ENCODE results near the gene WNK2. TPM values are rescaled to one million over a fixed set of nuclear protein-coding genes. Genes with fewer than 3 reads are reported as not detected.

Gene WNK2
- total RNA-seq, 4 donors from 2014 or later = 18.6 to 89.9 (median 40.8) TPM

DNA sequence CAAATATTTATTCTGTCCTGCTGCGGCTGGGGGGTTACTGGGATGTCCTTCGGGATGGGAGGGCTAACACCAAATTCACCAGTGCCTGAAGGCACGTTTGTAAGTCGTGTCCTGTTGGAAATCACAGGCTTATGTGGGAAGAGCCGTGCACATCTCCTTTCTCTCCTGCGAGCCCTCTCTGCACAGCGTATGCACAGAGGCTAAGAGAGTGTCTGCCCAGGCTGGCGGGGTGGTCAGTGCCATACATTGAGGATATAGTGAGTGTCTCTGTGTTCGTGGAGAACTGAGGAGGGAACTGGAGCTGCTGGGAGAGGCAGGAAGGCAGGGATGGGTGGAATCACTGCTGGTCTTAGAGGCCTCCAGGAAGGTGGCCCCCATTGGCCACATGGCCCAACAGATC lies 110.1 kb downstream of the WNK2 start:
- intact Hi-C loops (cut with DNase I) = no loop called here
- Histone ChIP-seq H3K4me1 (peaks cover 0 to 15% (median 2%) of the 10 kb centered on the region in 4 donors), H3K27ac (replicated peaks in 1 of 4) (no peak overlapping the region), H3K4me3 (no peak overlapping the region), H3K36me3 (peaks cover 0 to 27% (median 19%) of the 10 kb centered on the region in 4 donors), H3K9me3 (no peaks in the 10 kb centered on the region), H3K27me3 (no peaks in the 10 kb centered on the region)
- 85% methylated on average over 9 of the region's 9 CpGs for WGBS
- DNase-seq (ENCODE audit: extremely low spot score) = no peak
- TF ChIP-seq POLR2AphosphoS5 (IDR thresholded peaks at IDR 0.05) (no peak), EP300 (IDR thresholded peaks at IDR 0.05) (no peak), POLR2A (IDR thresholded peaks at IDR 0.05; ENCODE audit: low read depth) (no peak)
- TF ChIP-seq, protein P1, sequence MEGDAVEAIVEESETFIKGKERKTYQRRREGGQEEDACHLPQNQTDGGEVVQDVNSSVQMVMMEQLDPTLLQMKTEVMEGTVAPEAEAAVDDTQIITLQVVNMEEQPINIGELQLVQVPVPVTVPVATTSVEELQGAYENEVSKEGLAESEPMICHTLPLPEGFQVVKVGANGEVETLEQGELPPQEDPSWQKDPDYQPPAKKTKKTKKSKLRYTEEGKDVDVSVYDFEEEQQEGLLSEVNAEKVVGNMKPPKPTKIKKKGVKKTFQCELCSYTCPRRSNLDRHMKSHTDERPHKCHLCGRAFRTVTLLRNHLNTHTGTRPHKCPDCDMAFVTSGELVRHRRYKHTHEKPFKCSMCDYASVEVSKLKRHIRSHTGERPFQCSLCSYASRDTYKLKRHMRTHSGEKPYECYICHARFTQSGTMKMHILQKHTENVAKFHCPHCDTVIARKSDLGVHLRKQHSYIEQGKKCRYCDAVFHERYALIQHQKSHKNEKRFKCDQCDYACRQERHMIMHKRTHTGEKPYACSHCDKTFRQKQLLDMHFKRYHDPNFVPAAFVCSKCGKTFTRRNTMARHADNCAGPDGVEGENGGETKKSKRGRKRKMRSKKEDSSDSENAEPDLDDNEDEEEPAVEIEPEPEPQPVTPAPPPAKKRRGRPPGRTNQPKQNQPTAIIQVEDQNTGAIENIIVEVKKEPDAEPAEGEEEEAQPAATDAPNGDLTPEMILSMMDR (IDR thresholded peaks at IDR 0.05) = no peak

DNA sequence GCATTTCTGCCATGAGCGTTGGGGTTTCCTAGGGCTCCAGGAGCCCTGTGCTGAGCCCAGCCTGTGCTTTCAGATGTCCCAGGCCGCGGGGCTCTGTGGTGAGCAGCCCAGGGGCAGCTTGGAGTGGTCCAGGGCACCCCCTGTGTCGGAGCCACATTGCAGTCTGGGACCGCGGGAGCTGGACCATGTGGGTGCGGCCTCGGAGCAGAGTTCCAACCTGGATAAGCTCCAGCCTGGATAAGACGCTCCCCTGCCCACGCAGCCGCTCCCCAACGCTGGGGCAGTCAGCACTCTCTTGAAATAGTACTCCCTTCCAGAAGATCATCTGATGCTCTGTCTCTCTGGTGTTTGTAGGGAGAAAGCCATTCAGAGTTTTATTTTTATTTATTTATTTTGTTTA lies 111.1 kb downstream of the WNK2 start:
- peak; percentile 83 for DNase-seq (ENCODE audit: extremely low spot score)
- 53% methylated on average over 10 of the region's 12 CpGs for WGBS
- Histone ChIP-seq H3K4me1 (peaks cover 0 to 20% (median 2%) of the 10 kb centered on the region in 4 donors), H3K9me3 (no peaks in the 10 kb centered on the region), H3K27ac (replicated peaks in 1 of 4) (no peak overlapping the region), H3K36me3 (peaks cover 0 to 27% (median 18%) of the 10 kb centered on the region in 4 donors), H3K4me3 (no peak overlapping the region), H3K27me3 (no peaks in the 10 kb centered on the region)
- intact Hi-C loops (cut with DNase I) = no loop called here
- no peak for TF ChIP-seq POLR2AphosphoS5 (IDR thresholded peaks at IDR 0.05)
- TF ChIP-seq, protein P1 (IDR thresholded peaks at IDR 0.05) = no peak
- no peak for TF ChIP-seq EP300 (IDR thresholded peaks at IDR 0.05)
- no peak for TF ChIP-seq POLR2A (IDR thresholded peaks at IDR 0.05; ENCODE audit: low read depth)

DNA sequence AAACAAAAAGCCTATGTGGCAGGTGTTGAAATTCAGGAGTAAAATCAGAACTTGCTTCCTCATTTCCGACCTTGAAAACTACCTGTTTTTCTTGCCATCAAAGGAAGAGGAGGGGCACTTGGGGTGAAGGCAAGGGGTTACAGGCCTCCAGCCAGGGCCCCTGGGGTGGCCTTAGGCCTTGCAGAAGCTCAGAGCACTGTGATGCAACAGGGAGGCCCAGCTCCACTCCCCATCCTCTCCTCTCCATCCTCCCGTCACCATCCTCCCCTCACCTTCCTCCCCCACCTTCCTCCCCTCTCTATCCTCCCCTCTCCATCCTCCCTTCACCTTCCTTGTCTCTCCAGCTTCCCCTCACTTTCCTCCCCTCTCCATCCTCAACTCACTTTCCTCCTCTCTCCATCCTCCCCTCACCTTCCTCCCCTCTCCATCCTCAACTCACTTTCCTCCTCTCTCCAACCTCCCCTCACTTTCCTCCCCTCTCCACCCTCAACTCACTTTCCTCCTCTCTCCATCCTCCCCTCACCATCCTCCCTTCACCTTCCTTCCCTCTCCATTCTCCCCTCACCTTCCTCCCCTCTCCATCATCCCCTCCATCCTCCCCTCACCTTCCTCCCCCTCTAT lies 111.6 kb downstream of the WNK2 start:
- intact Hi-C loops (cut with DNase I) = no loop called here
- H3K27ac ChIP-seq (replicated peaks in 1 of 4) = no peak overlapping the region

DNA sequence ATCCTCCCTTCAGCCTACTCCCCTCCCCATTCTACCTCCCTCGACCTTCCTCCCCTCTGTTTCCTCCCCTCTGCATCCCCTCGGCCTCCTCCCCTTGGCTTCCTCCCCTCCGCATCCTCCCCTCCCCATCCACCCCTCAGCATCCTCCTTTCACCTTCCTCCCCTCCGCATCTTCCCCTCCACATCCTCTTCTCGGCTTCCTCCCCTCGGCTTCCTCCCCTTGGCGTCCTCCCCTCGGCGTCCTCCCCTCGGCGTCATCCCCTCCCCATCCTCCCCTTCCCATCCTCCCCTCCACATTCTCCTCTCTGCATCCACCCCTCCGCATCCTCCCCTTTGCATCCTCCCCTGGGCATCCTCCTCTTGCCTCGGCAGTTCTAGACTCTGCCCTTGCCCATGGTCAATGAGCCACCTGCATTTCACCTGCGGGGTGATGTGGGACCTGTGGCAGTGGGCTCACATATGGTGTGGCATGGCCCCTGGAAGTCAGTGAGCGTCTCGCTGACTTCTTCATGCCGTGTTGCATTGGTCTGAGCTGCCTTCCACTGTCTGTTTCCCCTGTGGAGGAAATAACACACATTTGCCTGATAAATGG lies 113.0 kb downstream of the WNK2 start:
- TF ChIP-seq EP300 (IDR thresholded peaks at IDR 0.05) (no peak), POLR2AphosphoS5 (IDR thresholded peaks at IDR 0.05) (no peak), POLR2A (IDR thresholded peaks at IDR 0.05; ENCODE audit: low read depth) (no peak)
- TF ChIP-seq, protein P1 (IDR thresholded peaks at IDR 0.05) = no peak
- H3K4me1 ChIP-seq = peaks cover 0 to 22% (median 3%) of the 10 kb centered on the region in 4 donors
- intact Hi-C loops (cut with DNase I) = no loop called here
- H3K4me3 ChIP-seq = no peak overlapping the region
- H3K27me3 ChIP-seq = no peaks in the 10 kb centered on the region
- 64% methylated on average over 17 of the region's 17 CpGs for WGBS
- no peak overlapping the region for H3K27ac ChIP-seq (replicated peaks in 1 of 4)
- peak; percentile 42 for DNase-seq (ENCODE audit: extremely low spot score)
- H3K9me3 ChIP-seq = no peaks in the 10 kb centered on the region
- H3K36me3 ChIP-seq = peaks cover 0 to 35% (median 21%) of the 10 kb centered on the region in 4 donors

More for the DNA sequence above, 111.6 kb downstream of the WNK2 start:
- H3K27me3 ChIP-seq = no peaks in the 10 kb centered on the region
- peak; percentile 53 for DNase-seq (ENCODE audit: extremely low spot score)
- 69% methylated on average over 2 of the region's 2 CpGs for WGBS
- H3K4me1 ChIP-seq = peaks cover 0 to 22% (median 2%) of the 10 kb centered on the region in 4 donors
- H3K4me3 ChIP-seq = no peak overlapping the region
- no peaks in the 10 kb centered on the region for H3K9me3 ChIP-seq
- H3K36me3 ChIP-seq = peaks cover 0 to 31% (median 21%) of the 10 kb centered on the region in 4 donors
- no peak for TF ChIP-seq POLR2A (IDR thresholded peaks at IDR 0.05; ENCODE audit: low read depth)
- no peak for TF ChIP-seq EP300 (IDR thresholded peaks at IDR 0.05)
- no peak for TF ChIP-seq POLR2AphosphoS5 (IDR thresholded peaks at IDR 0.05)

DNA sequence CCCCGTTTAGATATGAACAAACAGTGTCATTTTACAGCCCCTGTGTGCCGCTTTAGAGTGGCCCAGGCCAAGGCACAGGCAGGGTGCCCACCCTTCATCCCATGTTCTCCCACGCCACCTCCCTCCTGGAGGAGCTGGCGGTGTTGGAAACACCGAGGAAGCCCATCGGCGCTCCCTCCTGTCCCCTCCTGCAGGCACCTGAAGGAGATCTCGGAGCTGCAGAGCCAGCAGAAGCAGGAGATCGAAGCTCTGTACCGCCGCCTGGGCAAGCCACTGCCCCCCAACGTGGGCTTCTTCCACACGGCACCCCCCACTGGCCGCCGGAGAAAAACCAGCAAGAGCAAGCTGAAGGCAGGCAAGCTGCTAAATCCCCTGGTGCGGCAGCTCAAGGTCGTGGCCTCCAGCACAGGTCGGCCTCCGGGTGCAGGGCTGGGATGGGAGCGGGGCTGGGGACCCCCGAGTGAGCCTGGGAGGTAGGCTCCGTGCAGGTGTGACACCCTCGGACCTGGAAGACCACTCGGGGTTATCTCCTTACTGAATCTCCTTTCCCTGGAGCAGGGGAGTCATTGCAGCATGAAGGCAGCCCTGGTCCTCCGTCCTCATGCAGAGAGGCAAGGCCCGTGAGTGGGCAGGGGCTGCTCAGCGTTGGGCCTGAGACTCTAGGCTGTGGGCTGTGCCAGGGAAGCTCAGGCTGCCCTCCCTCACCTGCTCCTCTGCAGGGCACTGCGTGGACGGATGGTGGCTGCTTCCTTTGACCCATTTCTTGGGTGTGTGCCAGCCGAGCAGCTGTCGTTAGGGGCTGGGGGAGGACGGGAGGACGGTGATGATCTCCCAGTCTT lies 113.9 kb downstream of the WNK2 start:
- Histone ChIP-seq H3K4me1 (peaks cover 0 to 24% (median 11%) of the 10 kb centered on the region in 4 donors), H3K36me3 (peaks cover 0 to 26% (median 15%) of the 10 kb centered on the region in 4 donors), H3K4me3 (no peak overlapping the region), H3K9me3 (no peaks in the 10 kb centered on the region), H3K27ac (replicated peaks in 1 of 4) (no peak overlapping the region), H3K27me3 (no peaks in the 10 kb centered on the region)
- no peak for TF ChIP-seq EP300 (IDR thresholded peaks at IDR 0.05)
- no peak for TF ChIP-seq POLR2A (IDR thresholded peaks at IDR 0.05; ENCODE audit: low read depth)
- TF ChIP-seq, protein P1 (IDR thresholded peaks at IDR 0.05) = no peak
- TF ChIP-seq POLR2AphosphoS5 (IDR thresholded peaks at IDR 0.05) = no peak
- peak; percentile 91 for DNase-seq (ENCODE audit: extremely low spot score)
- intact Hi-C loops (cut with DNase I) = no loop called here
- WGBS = 67% methylated on average over 30 of the region's 33 CpGs

All from esophagus muscularis mucosa (tissue), 4 donors.